HG03175 (cell line): ENCODE results near the gene ARID1B.

Source experiments
- ATAC-seq: cut with Tn5 transposase; IDR thresholded peaks from one replicate; pipeline ENCODE4 v1.9.1; 2021; ENCODE audit warnings: mild to moderate bottlenecking, moderate library complexity; ENCODE audit not compliant: unreplicated experiment

The ARID1B gene

DNA sequence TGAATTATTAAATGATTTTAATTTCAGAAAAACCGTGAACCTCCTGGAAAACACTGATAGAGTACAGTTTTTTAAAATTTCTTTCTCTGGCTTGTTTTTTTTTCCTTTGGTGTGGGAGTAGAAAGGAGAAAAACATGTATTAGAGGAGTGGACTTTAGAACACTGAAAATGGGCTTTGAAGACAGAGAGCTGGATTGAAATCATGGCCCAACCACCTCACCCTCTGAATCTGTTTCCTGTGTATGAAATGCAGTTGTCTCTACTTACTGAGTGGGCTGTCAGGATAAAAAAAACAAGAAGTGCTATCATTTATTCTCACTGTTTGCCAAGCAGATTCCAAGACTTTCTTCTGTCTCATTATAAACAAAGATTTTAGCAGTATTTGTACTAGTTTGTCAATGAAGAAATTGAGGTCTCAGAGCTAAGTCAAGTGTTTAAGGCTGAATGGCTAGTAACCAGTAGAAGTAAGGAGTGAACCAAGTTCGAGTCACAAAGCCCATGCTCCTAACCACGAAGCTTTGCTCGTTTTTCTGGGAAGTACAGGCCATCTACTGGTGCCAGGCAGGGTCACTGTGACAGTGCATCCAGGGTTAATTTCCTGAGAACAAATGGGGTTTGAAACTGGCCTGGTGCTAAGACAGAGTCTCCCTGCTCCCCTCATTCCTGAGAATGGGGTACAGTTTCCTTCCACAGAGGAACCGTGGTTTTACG, 289.8 kb downstream of the ARID1B start:
- no peak for ATAC-seq

DNA sequence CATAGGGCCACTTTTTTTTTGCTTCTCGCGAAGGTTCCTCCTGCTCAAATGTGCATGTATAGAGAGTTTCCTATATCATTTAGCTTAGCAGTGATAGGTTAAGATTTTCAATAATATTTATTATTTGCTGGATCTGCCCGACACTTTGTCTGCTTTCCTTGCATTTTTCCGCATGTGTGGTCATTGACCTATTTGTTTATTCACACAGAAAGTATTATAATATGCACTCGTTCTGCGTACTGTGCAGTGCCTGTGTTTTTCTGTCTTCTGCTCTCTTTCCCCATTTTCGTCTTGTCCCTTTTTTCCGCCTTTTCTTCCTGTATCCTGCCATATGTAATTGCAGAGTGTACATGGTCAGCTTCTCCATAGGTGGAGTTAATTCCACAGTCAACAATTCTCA, 290.3 kb downstream of the ARID1B start:
- ATAC-seq = no peak

DNA sequence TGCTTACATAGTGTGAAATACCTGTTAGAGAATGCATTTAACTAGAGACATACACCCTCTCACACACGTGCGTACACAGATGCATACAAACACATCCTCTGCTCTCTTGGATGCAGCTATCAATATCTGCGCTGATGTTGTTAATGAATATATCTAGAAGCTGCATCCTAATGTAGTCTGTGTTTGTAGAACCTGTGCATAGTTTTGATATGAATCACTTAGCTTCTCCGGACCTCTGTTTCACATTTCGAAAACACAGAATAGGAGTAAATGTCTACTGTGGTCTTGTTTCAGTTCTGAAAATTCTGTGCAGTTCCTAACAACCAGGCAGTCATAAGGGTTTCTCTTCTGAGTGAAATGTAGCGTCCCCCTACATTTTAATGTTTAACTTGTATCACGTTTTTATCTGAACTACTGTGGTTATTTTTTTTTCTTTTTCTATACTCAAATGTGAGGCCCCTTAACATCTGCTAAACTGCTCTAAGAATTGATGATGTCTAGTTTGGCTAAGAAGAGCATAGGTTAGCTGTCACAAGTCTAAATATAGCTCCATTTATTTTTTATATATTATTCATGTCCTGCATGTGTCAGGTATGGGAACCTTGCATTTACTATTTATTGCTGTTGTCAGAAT, 291.6 kb downstream of the ARID1B start:
- peak; percentile 98 for ATAC-seq

DNA sequence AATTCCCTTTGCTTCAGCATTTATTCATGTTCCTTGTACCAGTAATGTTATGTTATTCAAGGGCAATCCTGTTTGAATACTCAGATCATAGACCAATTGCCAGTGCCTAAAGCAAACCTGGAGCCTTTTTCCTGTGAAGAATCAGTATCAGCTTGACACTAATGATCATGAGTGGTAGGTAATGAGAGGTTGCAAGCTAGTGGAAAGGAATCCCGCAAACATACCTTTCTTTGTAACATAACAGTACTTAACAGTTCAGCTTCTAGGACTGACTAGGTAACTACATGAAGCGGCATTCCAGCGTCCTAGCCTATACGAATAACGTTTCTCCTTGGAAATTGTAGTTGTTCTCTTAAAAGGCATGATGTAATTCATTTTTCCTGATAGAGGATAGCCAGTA, 292.4 kb downstream of the ARID1B start:
- no peak for ATAC-seq

DNA sequence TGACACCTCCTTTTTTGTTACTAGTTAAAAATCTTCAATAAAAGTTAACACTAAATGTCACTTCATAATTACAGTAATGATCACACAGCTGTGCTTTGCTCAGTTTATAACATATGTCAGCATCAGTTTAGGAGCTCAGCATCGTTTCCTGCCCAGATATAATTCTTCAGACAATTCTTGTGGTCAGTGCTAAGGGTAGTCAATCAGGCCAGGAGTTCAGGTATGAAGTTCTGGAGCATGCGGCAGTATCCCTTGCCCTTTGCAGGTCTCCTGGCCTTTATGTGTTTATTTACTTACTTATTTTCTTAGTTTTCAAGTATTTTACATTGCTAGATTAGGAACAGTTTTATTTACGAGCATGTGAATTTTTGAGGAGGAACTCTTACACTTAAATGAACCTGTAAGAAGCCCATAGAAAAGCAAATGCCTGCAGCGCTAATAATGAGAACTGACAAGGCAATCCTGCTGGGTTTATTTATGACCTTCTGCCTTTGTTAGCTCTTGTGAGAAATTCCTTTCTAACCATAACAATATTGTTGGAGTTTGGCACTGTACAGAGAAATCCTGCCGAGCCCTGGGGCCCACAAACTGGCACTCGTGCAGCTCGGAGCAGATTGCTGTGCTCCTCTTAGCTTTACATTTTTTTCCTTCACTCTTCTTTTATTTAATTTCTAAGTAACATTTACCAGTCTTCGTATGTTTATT, 293.4 kb downstream of the ARID1B start:
- ATAC-seq = no peak

DNA sequence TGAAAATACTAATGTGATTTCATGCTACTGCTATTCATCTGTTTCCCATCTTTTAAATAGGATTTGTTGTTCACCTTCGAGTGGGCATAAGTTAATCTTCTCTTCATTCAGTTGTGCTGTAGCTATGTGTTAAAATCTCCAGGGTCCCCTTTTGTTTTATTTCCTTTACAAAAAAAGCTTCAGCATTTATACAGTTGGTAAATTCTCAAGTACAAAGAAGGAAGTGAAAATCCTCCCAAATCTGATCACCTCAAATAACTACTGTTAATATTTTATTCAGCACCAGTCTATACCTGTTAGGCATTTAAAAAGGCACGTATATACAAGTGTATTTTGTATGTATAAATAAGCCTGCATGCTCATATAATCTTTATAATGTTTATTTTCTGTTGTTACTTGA, 294.9 kb downstream of the ARID1B start:
- ATAC-seq = no peak

DNA sequence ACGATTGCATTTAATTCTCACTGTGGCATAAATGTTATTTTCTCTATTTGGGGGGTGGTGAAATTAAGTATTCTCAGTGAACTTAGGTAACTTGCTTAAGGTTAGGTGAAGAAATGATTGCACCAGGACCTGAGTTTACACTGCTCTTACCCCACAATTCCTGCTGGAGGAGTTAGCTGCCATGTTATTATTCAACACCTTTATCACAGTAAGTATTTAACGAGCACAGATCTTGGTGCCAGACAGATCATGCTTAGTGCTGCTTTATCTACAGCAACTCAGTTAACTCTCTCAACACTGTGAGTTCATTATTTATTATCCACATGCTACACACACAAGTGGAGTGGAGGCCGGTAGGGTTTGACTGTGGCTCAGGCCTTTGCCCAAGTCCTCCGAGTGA, 296.4 kb downstream of the ARID1B start:
- no peak for ATAC-seq

DNA sequence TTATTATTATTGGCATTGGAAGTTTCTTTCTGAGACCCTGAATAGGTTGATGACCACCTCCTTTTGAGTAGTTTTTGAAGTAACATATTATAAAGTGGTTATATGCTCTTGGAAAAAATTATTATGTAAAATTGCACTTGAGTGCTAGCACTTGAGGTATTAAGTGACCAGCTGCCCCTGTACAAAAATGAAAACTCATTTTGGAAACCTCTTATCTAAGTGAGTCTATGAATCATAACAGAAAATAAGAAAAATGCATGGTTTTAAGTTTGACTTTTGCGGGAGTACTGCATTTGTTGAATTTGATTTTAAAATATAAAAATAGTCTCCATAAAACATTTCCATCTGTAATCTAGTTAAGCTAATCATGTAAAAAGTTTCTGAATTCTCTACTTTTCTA, 297.8 kb downstream of the ARID1B start:
- no peak for ATAC-seq

DNA sequence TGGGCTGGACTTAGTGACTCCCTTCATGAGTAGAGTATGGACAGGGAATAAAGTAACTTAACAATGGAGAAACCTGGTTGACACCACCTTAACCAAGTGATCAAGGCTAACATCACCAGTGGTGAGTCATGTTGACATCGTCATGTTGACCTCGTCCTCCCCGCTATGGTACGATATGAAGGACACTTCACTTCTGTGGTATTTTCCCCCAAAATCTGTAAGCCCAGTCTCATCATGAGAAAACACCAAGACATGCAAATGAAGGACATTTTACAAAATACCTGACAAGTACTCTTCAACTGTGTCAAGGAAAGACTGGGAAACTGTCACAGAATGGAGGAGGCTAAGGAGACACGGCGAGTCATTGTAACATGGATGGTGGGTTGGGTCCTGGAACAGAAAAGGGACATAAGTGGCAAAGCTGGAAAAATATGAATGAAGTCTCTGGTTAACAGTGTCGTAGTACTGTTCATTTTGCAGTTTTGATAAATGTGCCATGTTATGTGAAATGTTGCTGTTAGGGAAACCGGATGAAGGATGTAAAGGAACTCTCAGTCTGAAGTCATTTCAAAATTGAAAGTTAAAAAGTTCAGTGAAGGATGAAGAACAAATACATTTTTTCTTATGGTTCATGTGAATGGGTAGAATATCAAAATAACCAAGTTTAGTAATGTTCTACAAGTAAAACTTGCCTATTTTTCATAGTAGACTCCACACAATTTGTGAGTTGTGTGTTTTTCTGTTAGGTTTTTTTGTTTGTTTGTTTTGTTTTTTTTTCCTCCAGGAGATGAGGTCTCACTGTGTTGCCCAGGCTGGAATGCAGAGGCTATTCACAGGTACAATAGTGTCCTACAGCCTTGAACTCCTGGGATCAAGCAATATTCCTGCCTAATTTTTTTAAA, 298.6 kb downstream of the ARID1B start:
- ATAC-seq = peak; percentile 86

DNA sequence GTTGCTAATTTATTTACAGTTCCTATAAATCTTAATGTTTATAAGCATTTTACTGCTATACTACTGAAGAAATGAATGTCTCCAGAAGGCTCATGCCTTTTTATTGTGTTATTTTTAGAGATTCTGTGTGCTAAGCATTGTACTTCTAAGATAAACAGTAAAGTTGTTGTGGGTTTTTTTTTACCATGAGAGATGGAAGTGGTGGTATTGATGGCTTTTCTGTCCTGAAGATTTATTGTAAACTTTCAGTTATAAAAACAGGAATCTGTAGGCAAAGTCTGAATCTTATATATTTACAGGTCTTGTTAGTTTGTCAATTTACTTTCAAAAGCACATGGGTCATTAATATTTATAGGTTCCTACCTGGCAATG, 299.3 kb downstream of the ARID1B start:
- ATAC-seq = no peak

DNA sequence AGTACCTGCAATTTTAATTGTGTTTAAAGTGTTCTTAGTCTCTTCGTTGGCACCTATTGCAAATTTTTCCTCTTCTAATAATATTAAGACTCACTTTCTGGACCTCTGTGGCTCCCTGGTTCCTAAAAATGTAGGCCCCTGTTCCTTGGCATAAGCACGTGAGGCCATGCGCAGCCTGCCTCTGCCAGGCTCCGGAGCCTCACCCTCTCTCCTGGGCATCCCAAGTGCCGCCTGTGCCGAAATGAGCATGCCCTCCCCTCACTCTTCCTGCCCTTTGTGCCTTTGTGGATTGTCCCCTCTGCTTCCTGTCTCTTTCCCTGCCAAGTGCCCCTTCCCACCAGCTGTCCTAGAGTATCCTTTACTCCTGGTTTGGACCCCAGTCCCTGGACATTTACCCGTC, 300.1 kb downstream of the ARID1B start:
- ATAC-seq = no peak

DNA sequence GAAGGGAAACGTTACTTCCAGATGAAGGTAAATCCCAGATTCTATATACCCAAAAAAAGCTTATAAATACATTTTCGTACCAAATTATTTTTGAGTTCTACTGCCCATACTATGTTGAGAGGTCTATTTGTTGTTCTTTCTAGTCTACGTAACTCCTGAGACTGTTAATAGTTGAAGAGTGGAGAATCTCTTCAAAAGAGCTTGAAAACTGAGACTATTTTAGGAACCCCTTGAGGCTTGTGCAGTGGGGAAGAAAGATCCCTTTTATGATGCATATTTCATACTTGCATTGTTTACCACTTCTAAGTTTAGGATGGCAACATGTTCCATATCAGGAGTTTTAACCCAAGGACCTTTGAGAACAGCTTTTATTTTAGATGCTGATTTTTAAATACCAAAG, 301.1 kb downstream of the ARID1B start:
- ATAC-seq = no peak

DNA sequence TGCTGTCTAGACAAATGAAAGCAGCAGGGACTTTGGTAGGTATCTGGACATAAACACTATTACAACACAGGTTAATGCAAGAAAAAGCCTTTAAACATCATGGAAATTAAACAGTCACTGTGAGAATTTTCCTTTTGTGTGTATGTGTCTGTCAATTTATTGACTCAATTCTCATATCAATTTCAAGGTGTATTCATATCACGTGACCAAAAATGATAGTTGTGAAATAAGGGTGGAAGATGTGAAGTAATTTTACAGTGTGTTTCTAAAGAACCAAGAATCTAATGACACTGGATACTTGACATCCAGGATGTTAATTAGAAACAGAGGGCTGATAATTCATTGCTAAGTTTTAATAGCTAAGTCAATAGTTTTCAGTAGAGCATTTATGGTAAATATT, 302.1 kb downstream of the ARID1B start:
- no peak for ATAC-seq

DNA sequence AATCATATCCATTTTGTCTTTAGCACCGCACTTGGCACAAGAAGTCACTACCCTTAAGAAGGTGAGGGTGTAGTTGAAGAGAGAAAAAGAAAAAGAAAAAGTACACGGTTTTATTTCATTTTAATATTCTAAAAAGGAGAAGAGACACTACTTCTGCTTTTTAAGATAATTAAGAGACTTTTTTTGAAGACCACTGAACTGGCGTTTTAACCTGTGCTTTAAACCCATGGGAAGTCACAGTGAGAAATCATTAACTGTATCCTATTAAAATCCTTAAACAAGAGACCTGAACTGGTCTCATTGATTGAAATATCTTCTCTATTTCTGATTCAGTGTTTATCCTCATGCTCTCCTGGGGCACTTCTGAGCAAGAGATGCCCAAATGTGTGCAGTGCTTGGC, 302.6 kb downstream of the ARID1B start:
- no peak for ATAC-seq

DNA sequence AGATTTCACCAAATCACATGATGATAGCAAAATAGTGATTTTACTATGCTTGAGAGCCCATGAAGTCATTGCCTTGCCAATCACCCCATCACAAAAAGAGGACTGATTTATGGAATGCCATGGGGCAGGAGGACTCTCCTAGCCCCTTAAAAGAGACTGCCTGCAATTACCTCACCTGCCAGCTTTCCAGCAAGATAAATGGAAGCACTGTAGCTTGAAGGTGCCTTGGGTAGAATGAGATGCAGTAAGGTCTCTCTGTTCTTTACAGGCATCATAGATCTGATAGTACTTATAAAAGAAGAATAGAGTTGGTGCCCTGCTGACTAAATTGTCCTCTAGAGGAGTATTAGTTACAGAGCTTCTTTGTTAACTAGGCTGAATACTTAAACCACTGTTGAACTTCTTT, 303.8 kb downstream of the ARID1B start:
- no peak for ATAC-seq

DNA sequence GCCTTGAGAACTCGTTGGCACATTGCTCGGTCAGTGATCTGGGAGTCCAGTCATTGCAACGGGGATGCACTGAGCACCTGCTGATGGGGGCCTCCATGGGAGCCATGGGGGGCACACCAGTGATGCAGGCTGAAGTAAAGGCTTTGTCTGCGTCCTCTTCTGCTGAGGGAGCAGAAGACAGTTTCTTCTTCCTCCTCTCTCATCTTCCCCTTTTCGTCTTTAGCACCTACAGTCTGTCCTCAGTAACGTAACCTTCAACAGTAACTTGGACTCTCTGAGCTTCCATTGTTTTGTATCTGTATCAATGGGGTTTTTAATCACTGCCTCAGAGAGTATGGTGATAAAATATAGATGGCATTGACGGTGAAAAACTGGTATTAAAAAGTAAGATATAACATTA, 306.2 kb downstream of the ARID1B start:
- ATAC-seq = no peak

DNA sequence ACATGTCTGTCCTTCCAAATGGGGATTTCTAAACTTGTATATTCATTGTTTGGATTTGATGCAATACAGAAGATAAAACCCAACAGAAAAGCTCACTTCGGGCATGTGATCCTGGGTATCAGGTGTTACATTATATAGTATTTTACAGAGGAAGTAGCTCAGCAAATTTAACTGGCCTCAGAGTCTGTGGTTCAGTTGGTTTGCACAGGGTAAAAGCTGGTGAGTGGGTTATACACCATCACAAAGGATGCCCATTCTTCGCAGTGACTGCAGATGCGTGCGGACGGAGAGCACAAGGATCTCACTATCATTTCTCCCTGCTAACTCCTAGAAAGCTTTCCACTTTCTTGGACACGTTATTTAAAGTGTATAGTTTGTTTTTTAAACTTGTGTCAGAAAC, 309.5 kb downstream of the ARID1B start:
- ATAC-seq = no peak

DNA sequence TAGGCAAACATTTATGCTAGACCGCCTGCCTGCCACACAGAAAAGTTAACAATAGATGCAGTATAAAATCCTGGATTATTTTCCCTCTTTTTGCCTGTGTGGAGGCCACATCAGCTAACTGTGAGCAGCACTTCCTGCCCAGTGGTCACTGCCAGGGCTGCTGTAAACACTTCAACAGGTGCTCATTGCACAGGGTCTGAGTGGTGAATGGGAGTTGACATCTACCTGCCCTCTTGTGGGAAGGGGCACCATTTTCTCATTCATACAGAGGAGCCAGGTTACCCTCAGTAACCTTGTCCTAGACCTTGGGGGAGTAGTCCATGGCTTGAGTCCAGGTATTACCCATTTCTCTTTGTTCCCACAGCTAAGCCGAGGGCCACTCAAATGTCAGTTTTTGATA, 310.8 kb downstream of the ARID1B start:
- no peak for ATAC-seq

DNA sequence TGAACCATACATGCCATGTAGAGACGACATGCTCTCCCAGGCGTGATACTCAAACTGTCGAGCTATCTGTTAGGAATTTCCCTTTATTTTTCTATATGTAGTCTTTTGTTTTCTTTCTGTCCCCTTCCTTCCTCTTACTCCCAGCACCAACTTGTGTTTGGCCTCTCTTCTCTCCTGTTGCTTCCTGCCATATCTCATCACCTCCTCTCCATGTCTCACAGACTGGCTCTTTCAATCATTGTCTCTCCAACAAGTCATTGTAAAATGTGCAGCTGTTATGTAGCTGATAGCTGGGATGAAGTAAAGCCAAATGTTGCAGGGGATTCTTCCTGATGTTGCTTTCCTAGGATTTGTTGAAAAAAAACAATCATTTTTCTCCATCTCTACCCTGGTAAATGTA, 311.7 kb downstream of the ARID1B start:
- ATAC-seq = no peak

DNA sequence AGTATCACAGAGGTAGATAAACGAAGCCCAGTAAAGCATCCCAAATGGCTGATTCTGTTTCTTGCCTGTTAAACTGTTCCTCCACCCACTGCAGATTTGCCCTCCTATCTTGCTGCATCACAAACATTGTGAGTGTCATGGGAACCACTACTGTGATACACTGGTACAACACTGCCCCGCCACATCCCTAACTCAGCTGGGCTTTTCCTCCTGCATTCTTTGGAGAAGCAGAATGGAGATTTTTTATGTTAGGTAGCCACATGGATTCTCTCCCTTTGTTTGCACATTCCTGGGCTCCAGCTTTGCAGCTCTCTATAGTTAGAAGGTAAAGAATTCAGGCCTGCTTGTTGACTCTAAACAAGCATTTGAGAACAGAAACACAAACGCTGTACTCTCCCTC, 312.1 kb downstream of the ARID1B start:
- ATAC-seq = no peak

DNA sequence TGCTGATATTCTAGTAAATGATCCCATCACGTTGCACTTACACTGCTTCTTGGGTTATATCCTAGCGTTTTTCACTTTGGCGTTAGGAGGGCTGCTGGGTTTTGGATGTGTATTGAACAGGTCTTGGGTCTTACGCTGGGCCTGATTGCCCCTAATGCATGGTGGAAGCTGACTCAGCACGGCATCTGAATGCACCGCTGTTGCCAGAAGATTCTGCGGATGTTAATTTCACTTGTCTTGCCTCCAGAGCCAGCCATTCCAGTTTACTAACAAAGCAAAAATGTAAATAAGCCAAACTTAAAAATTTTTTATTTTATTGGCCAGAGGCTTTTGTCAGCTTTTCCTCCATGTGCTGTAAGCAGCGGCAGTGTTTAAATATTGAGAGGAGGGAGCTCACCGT, 312.7 kb downstream of the ARID1B start:
- no peak for ATAC-seq
